Anterior cingulate cortex (tissue), 58 donors: Measurements from ENCODE around the gene TP63.
"Not testable (repeated sequence)": the region's sequence is repeated elsewhere in the genome, so short reads cannot be mapped to it uniquely, and the experiment has no call there.

Experiments used
- DNase-seq, 58 donors: peaks; one replicate each; lab custom pipeline; 2025; lab: John Stamatoyannopoulos, UW

The TP63 gene

GRCh38 chr3:189625071-189625470 lies 6.1 kb upstream of the TP63 start:
- no peak for DNase-seq

DNA sequence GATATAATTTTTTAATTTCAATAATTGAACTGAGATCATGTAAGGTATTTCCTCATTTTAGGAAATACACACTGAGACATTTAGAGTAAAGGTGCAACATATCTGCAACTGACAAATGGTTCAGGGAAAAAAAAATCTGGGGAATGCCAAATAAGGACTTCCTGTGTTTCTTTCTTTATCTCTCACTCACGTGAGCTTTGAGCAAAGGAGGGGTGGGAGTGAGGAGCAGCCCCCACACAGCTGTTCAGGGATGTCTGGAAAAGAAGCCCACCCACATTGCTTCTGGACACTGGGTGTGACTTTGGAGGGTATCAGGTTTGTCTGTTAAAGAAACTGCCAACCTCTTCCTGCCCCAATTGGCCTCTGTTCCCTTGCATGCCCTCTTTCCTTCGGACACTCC lies 5.6 kb upstream of the TP63 start:
- DNase-seq, result no peak

- no peak for DNase-seq
Measured at GRCh38 chr3:189626286-189626685, 4.9 kb upstream of the TP63 start.

- DNase-seq, result no peak
Measured at GRCh38 chr3:189629803-189630455, 1.3 kb upstream of the TP63 start.

GRCh38 chr3:189630767-189631372 lies 319 bp upstream of the TP63 start:
- DNase-seq, result no peak

GRCh38 chr3:189631409-189631808 lies 220 bp downstream of the TP63 start:
- DNase-seq, result no peak

DNA sequence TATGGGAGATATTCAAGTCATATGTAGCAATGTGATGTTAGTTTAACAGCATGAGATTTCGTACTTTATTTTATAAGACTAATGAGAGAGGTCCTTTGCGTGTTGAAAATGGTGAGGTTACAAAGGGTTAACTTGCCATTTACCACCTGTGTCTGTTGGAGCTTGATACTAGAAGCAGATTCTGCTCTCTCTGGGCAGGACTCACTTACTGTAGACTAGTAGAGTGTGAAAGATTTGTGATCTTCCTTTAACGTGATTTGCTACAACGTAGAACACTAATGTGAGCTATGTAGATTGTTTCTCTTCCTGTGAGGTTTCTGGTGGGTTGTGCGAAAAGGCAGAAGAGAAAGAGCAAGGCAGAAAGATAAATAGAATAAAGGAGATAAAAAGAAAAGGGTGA lies 1.1 kb downstream of the TP63 start:
- DNase-seq, result no peak

GRCh38 chr3:189635339-189635738 lies 4.2 kb downstream of the TP63 start:
- no peak for DNase-seq

- DNase-seq, result no peak
Measured at GRCh38 chr3:189636048-189636447, 4.9 kb downstream of the TP63 start.

DNA sequence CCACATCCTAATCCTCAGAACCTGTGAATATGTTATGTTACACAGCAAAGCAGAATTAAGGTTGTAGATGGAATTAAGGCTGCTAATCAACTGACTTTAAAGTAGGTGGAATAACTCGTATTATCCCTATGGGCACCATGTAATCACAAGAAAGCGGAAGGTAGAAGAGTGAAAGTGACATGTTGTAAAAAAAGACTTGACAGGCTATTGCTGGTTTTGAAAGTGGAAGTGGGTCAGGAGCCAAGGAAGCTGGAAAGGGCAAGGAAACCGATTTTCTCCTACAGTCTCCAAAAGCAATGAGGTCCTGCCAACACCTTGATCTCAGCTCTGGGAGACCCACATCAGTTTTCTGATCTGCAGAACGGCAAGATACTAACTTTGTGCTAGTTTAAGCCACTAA lies 6.6 kb downstream of the TP63 start:
- DNase-seq, result no peak

DNA sequence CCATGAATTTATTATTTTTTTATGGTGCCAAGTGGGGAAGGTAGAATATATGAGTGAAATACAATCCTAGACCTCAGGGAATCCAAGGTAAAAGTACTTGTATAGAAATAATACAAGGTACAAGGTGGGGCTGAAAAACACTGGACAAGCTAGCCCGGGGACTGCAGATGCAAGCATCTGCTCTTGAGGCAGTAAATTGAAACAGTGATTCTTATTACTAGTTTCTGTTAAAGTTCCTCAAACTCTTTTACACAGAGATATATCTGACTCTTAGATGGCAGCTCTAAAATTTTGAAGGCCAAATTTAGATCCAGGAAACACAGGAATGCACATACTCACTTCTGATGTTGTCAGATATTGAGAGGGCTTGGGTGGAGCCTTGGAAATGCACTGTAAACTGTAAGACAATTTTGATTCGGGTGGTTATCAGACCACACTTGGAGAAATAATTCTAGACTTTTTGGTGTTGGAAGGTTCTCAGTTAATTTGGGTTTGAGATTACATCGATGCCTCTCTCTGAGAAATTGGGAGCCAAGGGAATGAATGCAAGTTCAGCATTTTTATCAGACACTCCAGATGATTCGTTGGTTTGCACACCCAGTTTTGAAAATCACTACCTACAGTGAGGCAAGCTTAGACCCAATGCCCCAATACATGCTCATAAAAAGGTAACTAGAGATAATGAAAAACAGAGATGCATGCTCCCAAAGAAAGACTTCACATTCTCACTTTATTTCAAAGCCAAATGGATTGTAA lies 7.3 kb downstream of the TP63 start:
- no peak for DNase-seq

DNA sequence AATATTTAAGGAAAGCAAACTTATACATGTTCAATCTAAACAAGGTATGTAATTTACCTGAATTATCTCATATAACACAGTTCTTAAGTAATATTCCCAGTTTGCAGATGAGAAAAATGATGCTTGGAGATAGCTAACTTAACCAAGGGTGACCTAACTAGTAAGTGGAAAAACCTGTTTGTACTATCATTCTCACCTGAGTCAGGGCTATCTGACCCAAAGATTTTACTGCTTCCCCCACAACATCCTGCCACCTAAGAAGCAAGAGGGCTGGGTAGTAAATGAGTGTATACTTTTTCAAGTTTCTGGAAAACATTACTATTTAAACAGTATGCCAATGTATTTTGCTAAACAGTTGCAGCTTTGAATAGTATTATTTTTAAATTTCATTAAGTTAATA lies 10.6 kb downstream of the TP63 start:
- DNase-seq, result no peak

DNA sequence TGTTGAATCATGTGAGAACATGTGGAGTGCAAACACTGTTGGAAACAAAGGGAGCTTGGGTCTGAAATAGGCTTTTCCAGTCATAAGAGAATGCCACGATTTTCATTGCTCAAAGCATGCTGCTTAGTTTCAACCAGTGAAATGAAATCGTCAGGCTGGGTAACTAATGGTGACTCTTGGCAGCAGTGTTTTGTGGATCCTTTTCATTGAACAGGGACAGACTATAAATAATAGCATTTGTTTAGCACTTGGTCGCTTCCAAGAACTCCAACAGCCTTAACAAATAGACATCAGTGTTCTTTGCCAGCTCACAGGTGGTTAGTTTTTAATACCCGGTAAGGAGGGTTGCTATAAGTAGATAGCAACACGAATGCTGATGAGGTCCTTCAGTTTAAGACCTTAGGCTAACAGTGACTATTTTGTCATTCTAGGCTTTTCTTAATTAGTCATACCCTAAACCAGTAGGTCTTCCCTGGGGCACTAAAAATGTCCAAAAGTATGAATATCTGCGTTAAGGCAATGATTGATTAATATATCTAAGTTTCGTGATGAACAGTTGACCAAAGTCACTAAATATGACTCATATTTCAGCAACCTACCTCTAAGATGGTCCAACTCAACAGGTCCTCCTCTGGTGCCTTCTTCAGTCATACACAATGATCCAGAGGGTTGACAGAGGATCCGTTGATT lies 15.8 kb downstream of the TP63 start:
- DNase-seq, result no peak

DNA sequence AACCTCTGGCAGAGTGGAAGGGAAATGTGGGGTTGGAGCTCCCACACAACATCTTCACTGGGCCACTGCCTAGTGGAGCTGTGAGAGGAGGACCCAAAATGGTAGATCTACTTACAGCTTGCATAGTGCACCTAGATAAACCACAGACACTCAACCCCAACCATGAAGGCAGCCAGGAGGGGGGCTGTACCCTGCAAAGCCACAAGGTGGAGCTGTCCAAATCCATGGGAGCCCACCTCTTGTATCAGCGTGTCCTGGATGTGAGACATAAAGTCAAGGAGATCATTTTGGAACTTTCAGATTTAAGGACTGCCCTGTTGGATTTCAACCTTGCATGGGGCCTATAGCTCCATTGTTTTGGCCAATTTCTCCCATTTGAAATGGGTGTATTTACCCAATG lies 20.9 kb downstream of the TP63 start:
- DNase-seq, result no peak

- no peak for DNase-seq
Measured at GRCh38 chr3:189655617-189656016, 24.4 kb downstream of the TP63 start.

GRCh38 chr3:189659571-189659970 lies 28.4 kb downstream of the TP63 start:
- DNase-seq, result no peak

GRCh38 chr3:189664311-189664710 lies 33.1 kb downstream of the TP63 start:
- no peak for DNase-seq

DNA sequence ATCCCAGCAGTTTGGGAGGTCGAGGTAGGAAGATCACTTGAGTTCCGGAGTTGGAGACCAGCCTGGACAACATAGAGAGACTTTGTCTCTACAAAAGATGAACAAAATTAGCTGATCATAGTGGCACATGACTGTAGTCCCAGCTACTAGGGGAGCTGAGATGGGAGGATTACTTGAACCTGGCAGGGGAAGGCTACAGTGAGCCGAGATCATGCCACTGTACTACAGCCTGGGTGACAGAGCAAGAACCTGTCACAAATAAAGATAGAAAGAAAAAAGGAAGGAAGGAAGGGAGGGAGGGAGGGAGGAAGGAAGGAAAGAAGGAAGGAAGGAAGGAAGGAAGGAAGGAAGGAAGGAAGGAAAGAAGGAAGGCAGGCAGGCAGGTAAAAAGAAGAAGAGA lies 41.2 kb downstream of the TP63 start:
- DNase-seq, result not testable (repeated sequence)

- no peak for DNase-seq
Measured at GRCh38 chr3:189673535-189673934, 42.3 kb downstream of the TP63 start.

- no peak for DNase-seq
Measured at GRCh38 chr3:189674249-189674913, 43.2 kb downstream of the TP63 start.

GRCh38 chr3:189677667-189678066 lies 46.5 kb downstream of the TP63 start:
- no peak for DNase-seq
